H54 (cell line): ENCODE results near the gene ZNF586.
"Not testable (repeated sequence)": the region's sequence is repeated elsewhere in the genome, so short reads cannot be mapped to it uniquely, and the experiment has no call there.

Experiments
- DNase-seq: peaks from one replicate; pipeline ENCODE4 v3.0.0; 2011; ENCODE audit warnings: low spot score, mixed read lengths; ENCODE audit not compliant: insufficient read length
- FAIRE-seq: peaks from 3 replicates; lab custom pipeline; 2011; peaks lifted over from hg19 to GRCh38; lab: Jason Lieb, UNC
- POLR2A ChIP-seq: IDR thresholded peaks from 2 replicates; pipeline ENCODE4 v1.6.1; 2011; ENCODE audit warnings: low read depth, mild to moderate bottlenecking, low read length

Gene ZNF586

GRCh38 chr19:57769345-57770131 lies at the start of gene ZNF586:
ZNF586 (plus strand) TSS chr19:57769676; CDS start chr19:57769843, 167 bp downstream.
- peak; percentile 96 for TF ChIP-seq POLR2A
- FAIRE-seq = peak; percentile 53
- DNase-seq = peak; percentile 98

- DNase-seq (no peak), FAIRE-seq (no peak)
- TF ChIP-seq POLR2A = no peak
Observed at GRCh38 chr19:57719901-57720519, 49.5 kb upstream of the ZNF586 start.

DNA sequence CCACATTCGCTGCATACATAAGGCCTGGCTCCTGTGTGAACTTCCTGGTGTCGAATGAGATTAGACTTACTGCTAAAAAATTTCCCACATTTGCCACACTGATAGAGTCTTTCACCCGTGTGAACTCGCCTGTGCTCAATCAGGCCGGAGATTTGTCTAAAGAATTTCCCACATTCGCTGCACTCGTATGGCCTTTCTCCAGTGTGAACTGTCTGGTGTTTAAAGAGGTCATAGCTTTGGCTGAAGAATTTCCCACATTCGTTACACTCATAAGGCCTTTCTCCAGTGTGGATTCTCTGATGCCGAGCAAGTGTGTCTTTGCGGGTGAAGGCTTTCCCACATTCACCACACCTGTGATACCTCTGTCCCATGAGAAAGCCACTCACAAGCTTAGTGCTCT lies 48.6 kb upstream of the ZNF586 start:
- no peak for TF ChIP-seq POLR2A
- DNase-seq (no peak), FAIRE-seq (no peak)

DNA sequence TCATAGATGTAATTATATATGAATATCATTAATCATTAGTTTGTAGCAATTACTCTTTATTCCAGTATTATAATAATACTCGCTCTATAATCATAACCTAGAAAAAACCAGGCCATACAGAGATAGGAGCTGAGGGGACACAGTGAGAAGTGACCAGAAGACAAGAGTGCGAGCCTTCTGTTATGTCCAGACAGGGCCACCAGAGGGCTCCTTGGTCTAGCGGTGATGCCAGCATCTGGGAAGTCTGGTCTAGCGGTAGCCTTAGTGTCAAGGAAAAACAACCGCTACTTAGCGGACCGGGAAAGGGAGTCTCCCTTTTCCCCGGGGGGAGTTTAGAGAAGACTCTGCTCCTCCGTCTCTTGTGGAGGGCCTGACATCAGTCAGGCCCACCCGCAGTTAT lies 31.2 kb upstream of the ZNF586 start:
- not testable (repeated sequence) for FAIRE-seq

GRCh38 chr19:57738770-57739169 lies 30.7 kb upstream of the ZNF586 start:
- FAIRE-seq, DNase-seq: not testable (repeated sequence)

More for the DNA sequence above, 31.2 kb upstream of the ZNF586 start:
- not testable (repeated sequence) for DNase-seq

DNA sequence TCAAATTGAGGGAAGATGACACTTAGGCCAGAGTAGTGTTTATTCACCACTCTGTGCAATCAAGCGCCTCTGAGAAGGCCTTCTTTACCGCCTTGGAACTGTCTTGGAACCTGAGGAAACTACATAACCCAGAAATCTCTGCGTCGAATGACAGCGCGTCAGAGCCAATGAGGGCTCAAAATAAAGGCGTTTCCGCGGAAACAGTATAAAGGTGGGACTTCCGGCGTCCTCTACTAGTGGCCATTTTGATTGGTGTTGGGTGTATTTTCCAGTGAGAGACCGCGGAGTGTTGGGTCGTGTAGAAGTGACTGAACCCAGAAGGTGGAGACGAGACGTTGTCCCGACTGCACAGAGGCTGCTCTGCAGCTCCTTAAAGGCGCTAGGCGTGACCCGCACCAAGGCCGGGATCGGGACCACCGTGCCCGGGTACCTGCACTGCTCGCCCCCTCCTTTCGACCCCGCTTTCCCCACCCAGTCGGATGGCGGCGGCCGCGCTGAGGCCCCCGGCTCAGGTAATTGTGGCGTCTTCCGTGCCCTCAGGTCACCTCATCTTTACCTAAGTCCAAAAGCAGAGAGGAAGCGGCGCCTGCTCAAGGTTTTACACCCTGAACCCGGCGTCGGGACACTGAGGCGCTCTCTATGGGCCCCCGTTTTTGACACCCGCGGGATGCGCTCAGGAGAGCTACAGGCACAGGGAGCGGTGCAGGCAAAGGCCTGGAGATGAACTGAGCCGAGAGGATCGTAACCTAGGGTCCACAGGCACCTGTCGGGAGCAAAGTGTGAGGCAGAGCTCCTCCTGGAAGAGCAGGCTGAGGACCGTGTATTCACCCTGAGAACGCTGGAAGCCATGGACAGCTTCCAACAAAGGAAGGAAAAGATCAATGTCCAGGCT lies 22.6 kb upstream of the ZNF586 start, which contains the start of gene ZNF776:
Gene ZNF776 (plus strand): TSS at position 236 of the 892 bp plus-strand sequence. CDS start 244 bp downstream, at position 480.
- FAIRE-seq (peak; percentile 81), DNase-seq (peak; percentile 87)
- peak; percentile 81 for TF ChIP-seq POLR2A

- no peak for DNase-seq
- no peak for TF ChIP-seq POLR2A
- no peak for FAIRE-seq
Observed at GRCh38 chr19:57747472-57747807, 22.0 kb upstream of the ZNF586 start.

GRCh38 chr19:57748029-57748428 lies 21.4 kb upstream of the ZNF586 start:
- DNase-seq = no peak
- TF ChIP-seq POLR2A = no peak
- FAIRE-seq = no peak

GRCh38 chr19:57754091-57754673 lies 15.3 kb upstream of the ZNF586 start:
- TF ChIP-seq POLR2A = no peak
- FAIRE-seq (no peak), DNase-seq (no peak)

- TF ChIP-seq POLR2A = no peak
- FAIRE-seq = no peak
- no peak for DNase-seq
Observed at GRCh38 chr19:57755031-57755430, 14.4 kb upstream of the ZNF586 start.

DNA sequence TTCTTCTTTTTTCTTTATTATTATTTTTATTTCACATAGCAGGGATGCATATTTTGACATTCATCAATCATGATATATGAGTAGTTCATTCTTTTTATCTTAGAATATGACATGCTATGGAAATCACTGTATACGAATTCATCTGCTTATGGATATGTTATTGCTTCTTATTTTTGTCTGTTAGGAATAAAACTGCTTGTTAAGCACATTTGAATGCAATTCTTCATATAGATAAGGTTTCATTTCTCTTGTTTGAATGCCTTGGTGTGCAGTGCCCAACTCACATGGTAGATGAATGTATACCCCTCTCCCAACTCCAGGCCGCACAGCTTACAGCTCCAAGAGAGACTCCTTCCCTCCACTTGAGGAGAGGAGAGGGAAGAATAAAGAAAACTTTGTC lies 11.5 kb upstream of the ZNF586 start:
- DNase-seq = no peak
- FAIRE-seq = no peak
- TF ChIP-seq POLR2A = no peak

DNA sequence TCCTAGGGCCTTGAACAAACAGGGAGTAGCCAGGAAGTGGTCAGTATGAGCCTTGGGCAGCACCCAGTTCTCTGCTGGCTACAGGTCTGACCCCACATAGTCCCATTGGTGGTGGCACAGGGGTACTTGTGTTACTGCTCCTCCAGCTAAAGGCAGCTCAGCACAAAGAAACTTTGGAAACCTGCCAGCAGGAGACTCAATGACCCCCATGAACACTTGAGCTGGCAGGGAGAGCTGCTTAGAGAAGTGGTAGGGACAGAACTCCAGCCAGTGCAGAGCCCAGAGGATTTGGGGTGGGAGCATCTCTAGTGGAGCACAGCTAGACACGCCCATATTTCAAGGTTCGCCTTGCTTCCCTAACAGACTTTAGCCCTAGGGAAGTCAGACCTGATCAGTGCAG lies 10.4 kb upstream of the ZNF586 start:
- DNase-seq (peak; percentile 31), FAIRE-seq (no peak)
- TF ChIP-seq POLR2A = no peak

GRCh38 chr19:57771417-57771816 lies 1.9 kb downstream of the ZNF586 start:
- DNase-seq (no peak), FAIRE-seq (no peak)
- no peak for TF ChIP-seq POLR2A
